Keratinocyte (primary cell): ENCODE data around the gene GOLPH3L. TPM values are rescaled to one million over a fixed set of nuclear protein-coding genes. Genes with fewer than 3 reads are reported as not detected.

Experiments
- DNase-seq: peaks from one replicate; pipeline ENCODE4 v3.0.0-alpha.2; 2011; ENCODE audit warnings: low read depth, missing footprints, low spot score
- FAIRE-seq: peaks from 2 replicates; lab custom pipeline; 2011; peaks lifted over from hg19 to GRCh38; lab: Jason Lieb, UNC
- H2AFZ ChIP-seq: 2 replicates; pipeline ENCODE4 v1.6.0; 2012; ENCODE audit warnings: low read length, control low read depth, inconsistent platforms; ENCODE audit not compliant: control insufficient read depth
- H3K27ac ChIP-seq: 2 replicates; pipeline ENCODE4 v1.5.1; 2011; ENCODE audit warnings: low read length; ENCODE audit not compliant: control insufficient read depth, insufficient read depth
- H3K27me3 ChIP-seq: 3 replicates; pipeline ENCODE4 v1.6.0; 2011; ENCODE audit warnings: low read length; ENCODE audit not compliant: control insufficient read depth, insufficient read depth; ENCODE audit errors: extremely low read depth
- H3K36me3 ChIP-seq, 2 experiments: 2 replicates in 1 of 2; 3 replicates in 1 of 2; pipeline ENCODE4 v1.5.1; 2011; ENCODE audit warnings: low read length in 2 of 2, mild to moderate bottlenecking in 1 of 2; ENCODE audit not compliant: control insufficient read depth in 2 of 2, insufficient read depth in 2 of 2; ENCODE audit errors: extremely low read depth in 1 of 2
- H3K4me1 ChIP-seq: 3 replicates; pipeline ENCODE4 v1.5.1; 2011; ENCODE audit warnings: low read length; ENCODE audit not compliant: control insufficient read depth, insufficient read depth; ENCODE audit errors: extremely low read depth
- H3K4me2 ChIP-seq: 3 replicates; pipeline ENCODE4 v1.6.0; 2011; ENCODE audit warnings: low read depth, low read length; ENCODE audit not compliant: control insufficient read depth, insufficient read depth; ENCODE audit errors: extremely low read depth
- H3K4me3 ChIP-seq, 3 experiments: fragments of 200-600 bp in 1 of 3; sonication (generic) in 1 of 3; 2 replicates in 2 of 3; 3 replicates in 1 of 3; pipeline ENCODE4 v1.5.1; 2011 to 2016; ENCODE audit warnings: low read length in 3 of 3, mild to moderate bottlenecking in 3 of 3, control low read depth in 2 of 3, inconsistent platforms in 1 of 3, low read depth in 1 of 3, mixed read lengths in 1 of 3, mixed run types in 1 of 3, moderate library complexity in 1 of 3; ENCODE audit not compliant: control insufficient read depth in 2 of 3, insufficient read depth in 2 of 3; ENCODE audit errors: extremely low read depth in 1 of 3
- H3K79me2 ChIP-seq: 2 replicates; pipeline ENCODE4 v1.6.0; 2012; ENCODE audit warnings: low read length; ENCODE audit not compliant: control insufficient read depth, insufficient read depth
- H3K9ac ChIP-seq: 3 replicates; pipeline ENCODE4 v1.6.0; 2011; ENCODE audit warnings: low read length; ENCODE audit not compliant: control insufficient read depth, insufficient read depth; ENCODE audit errors: extremely low read depth
- H3K9me1 ChIP-seq: 3 replicates; pipeline ENCODE4 v1.6.0; 2011; ENCODE audit warnings: low read length; ENCODE audit not compliant: control insufficient read depth, insufficient read depth; ENCODE audit errors: extremely low read depth
- H3K9me3 ChIP-seq: 2 replicates; pipeline ENCODE4 v1.5.1; 2012; ENCODE audit warnings: low read depth, low read length; ENCODE audit not compliant: control insufficient read depth
- H4K20me1 ChIP-seq: 3 replicates; pipeline ENCODE4 v1.6.0; 2011; ENCODE audit warnings: low read length; ENCODE audit not compliant: control insufficient read depth, insufficient read depth; ENCODE audit errors: extremely low read depth
- CTCF ChIP-seq, 3 experiments: IDR thresholded peaks in 1 of 3; conservative IDR thresholded peaks in 1 of 3; optimal IDR thresholded peaks in 1 of 3; 2 replicates in 2 of 3; 3 replicates in 1 of 3; pipeline versions ENCODE3 to v1.5.1; 2011; ENCODE audit warnings: low read length in 3 of 3, mild to moderate bottlenecking in 3 of 3, moderate library complexity in 2 of 3, control low read depth in 1 of 3, inconsistent platforms in 1 of 3; ENCODE audit not compliant: insufficient read depth in 2 of 3; ENCODE audit errors: extremely low read depth in 1 of 3
- EZH2 ChIP-seq: IDR thresholded peaks from one replicate; pipeline ENCODE4 v1.6.1; 2012; ENCODE audit warnings: inconsistent platforms, mild to moderate bottlenecking, low read length, moderate library complexity
- dilution Hi-C: fragments of 300-500 bp; cut with MboI; formaldehyde crosslinking; loops from one replicate; pipeline ENCODE4 v1.7.0; 2020; ENCODE audit warnings: low sequenced_read_pairs; ENCODE audit not compliant: extremely low pct_ligation_motif_present
- polyA plus RNA-seq, 5 experiments: library from polyadenylated mRNA; depleted of rRNA in 3 of 5; stranded (reverse) in 3 of 5; stranded (forward) in 1 of 5; unstranded in 1 of 5; fragments of >200 nt; gene quantifications; 1 replicate in 1 of 5; 2 replicates in 3 of 5; 3 replicates in 1 of 5; pipeline versions ENCODE4 v1.2.1 to v1.2.3, GENCODE V29; 2011 to 2012; ENCODE audit warnings: missing spikeins in 2 of 5, low read depth in 1 of 5, low replicate concordance in 1 of 5

Gene GOLPH3L
- polyA plus RNA-seq, 1 donor (not counting 4 experiments of a cell fraction or from before 2014, with no cell fraction given), result 22.2 TPM

GRCh38 chr1:150629115-150629928 lies 67.6 kb downstream of the GOLPH3L start, which contains the start of gene ENSA:
ENSA (minus strand) TSS chr1:150629612; CDS start chr1:150629470, 142 bp downstream.
- Histone ChIP-seq H3K27ac (peak within 1 kb of the TSS; percentile 95), H3K4me1 (peaks cover 47% of the 10 kb centered on the region), H3K9ac (peak within 1 kb of the TSS; percentile 88), H3K27me3 (no peaks in the 10 kb centered on the region), H3K36me3 (peaks cover 2 to 12% of the 10 kb centered on the region in 2 experiments), H4K20me1 (no peaks in the 10 kb centered on the region), H3K9me3 (no peaks in the 10 kb centered on the region), H3K79me2 (peaks cover 25% of the 10 kb centered on the region), H3K4me3 (peak within 1 kb of the TSS; percentile 55 to 90 (median 72)), H2AFZ (peak within 1 kb of the TSS; percentile 75), H3K9me1 (peaks cover 2% of the 10 kb centered on the region), H3K4me2 (peak within 1 kb of the TSS; percentile 86)
- TF ChIP-seq EZH2, result no peak
- no peak for TF ChIP-seq CTCF (optimal IDR thresholded peaks at IDR 0.05 in 1 of 3, IDR thresholded peaks at IDR 0.05 in 1 of 3, conservative IDR thresholded peaks at IDR 0.05 in 1 of 3; ENCODE audit: extremely low read depth in 1 of 3, insufficient read depth in 2 of 3, low read length in 3 of 3)
- peak; percentile 80 for FAIRE-seq
- dilution Hi-C loops, result loop anchor here (25.0 kb wide), 1 partner anchor 183 kb away; the partner anchor contains the start of gene CTSK
- DNase-seq, result peak; percentile 92

GRCh38 chr1:150628766-150629114 lies 68.2 kb downstream of the GOLPH3L start:
- Histone ChIP-seq H3K79me2 (peaks cover 26% of the 10 kb centered on the region), H3K4me1 (peaks cover 52% of the 10 kb centered on the region), H3K4me3 (peak overlapping the region; percentile 55 to 90 (median 69)), H3K27ac (peak overlapping the region; percentile 95), H3K4me2 (peak overlapping the region; percentile 86), H3K9me1 (peaks cover 2% of the 10 kb centered on the region), H3K9ac (peak overlapping the region; percentile 88), H3K27me3 (no peaks in the 10 kb centered on the region), H3K9me3 (no peaks in the 10 kb centered on the region), H2AFZ (no peak overlapping the region), H4K20me1 (no peaks in the 10 kb centered on the region), H3K36me3 (peaks cover 2 to 14% of the 10 kb centered on the region in 2 experiments)
- DNase-seq (no peak), FAIRE-seq (no peak)
- dilution Hi-C loops, result loop anchor here (25.0 kb wide), 1 partner anchor 184 kb away; the partner anchor contains the start of gene CTSK
- TF ChIP-seq EZH2 (no peak), CTCF (optimal IDR thresholded peaks at IDR 0.05 in 1 of 3, IDR thresholded peaks at IDR 0.05 in 1 of 3, conservative IDR thresholded peaks at IDR 0.05 in 1 of 3; ENCODE audit: extremely low read depth in 1 of 3, insufficient read depth in 2 of 3, low read length in 3 of 3) (no peak)
